ENCODE measurements around the gene WDR5. TPM values are rescaled to one million over a fixed set of nuclear protein-coding genes. Genes with fewer than 3 reads are reported as not detected.
"Not testable (repeated sequence)": the region's sequence is repeated elsewhere in the genome, so short reads cannot be mapped to it uniquely, and the experiment has no call there.

Gene WDR5
- total RNA-seq, 1 experiment from 2014 or later, result 76.4 TPM

GRCh38 chr9:134103391-134103998 lies 32.4 kb upstream of the WDR5 start:
- Histone ChIP-seq H3K27me3 (replicated peaks; ENCODE audit: insufficient read depth, low read depth, low read length, poor library complexity) (peaks cover 11% of the 10 kb centered on the region), H3K9me3 (ENCODE audit: low read depth, low read length, poor library complexity, severe bottlenecking) (no peaks in the 10 kb centered on the region), H3K4me1 (ENCODE audit: insufficient read depth, low read length, poor library complexity, severe bottlenecking) (no peaks in the 10 kb centered on the region), H3K36me3 (ENCODE audit: insufficient read depth, low read length, poor library complexity, severe bottlenecking) (no peaks in the 10 kb centered on the region), H3K4me3 (ENCODE audit: low read depth, low read length, poor library complexity, severe bottlenecking) (no peak overlapping the region), H3K27ac (ENCODE audit: low read depth, low read length, poor library complexity, severe bottlenecking) (no peak overlapping the region)
- BruUV-seq (replicated peaks), result no TSS peak
- POLR2A ChIA-PET (ENCODE audit: low non-redundant PET), result no interaction called here
- DNase-seq (ENCODE audit: low spot score), result no peak
- CTCF ChIA-PET, result no interaction called here
- intact Hi-C loops (cut with micrococcal nuclease; ENCODE audit: unreplicated experiment), result no loop called here
- TF ChIP-seq CTCF (conservative IDR thresholded peaks at IDR 0.05; ENCODE audit: low read depth, low read length), result no peak
- no peak for TF ChIP-seq EZH2 (IDR thresholded peaks at IDR 0.05; ENCODE audit: borderline replicate concordance, low read depth, low read length, poor library complexity, severe bottlenecking)

GRCh38 chr9:134111064-134111463 lies 24.8 kb upstream of the WDR5 start:
- ChIA-PET POLR2A (ENCODE audit: low non-redundant PET) (no interaction called here), CTCF (no interaction called here)
- no TSS peak for BruUV-seq (replicated peaks)
- TF ChIP-seq EZH2 (IDR thresholded peaks at IDR 0.05; ENCODE audit: borderline replicate concordance, low read depth, low read length, poor library complexity, severe bottlenecking), result no peak
- no peak for TF ChIP-seq CTCF (conservative IDR thresholded peaks at IDR 0.05; ENCODE audit: low read depth, low read length)
- H3K36me3 ChIP-seq (ENCODE audit: insufficient read depth, low read length, poor library complexity, severe bottlenecking), result no peaks in the 10 kb centered on the region
- no peak for DNase-seq (ENCODE audit: low spot score)
- H3K4me3 ChIP-seq (ENCODE audit: low read depth, low read length, poor library complexity, severe bottlenecking), result no peak overlapping the region
- no peaks in the 10 kb centered on the region for H3K4me1 ChIP-seq (ENCODE audit: insufficient read depth, low read length, poor library complexity, severe bottlenecking)
- no peak overlapping the region for H3K27ac ChIP-seq (ENCODE audit: low read depth, low read length, poor library complexity, severe bottlenecking)
- no peaks in the 10 kb centered on the region for H3K9me3 ChIP-seq (ENCODE audit: low read depth, low read length, poor library complexity, severe bottlenecking)
- intact Hi-C loops (cut with micrococcal nuclease; ENCODE audit: unreplicated experiment), result no loop called here
- no peaks in the 10 kb centered on the region for H3K27me3 ChIP-seq (replicated peaks; ENCODE audit: insufficient read depth, low read depth, low read length, poor library complexity)

GRCh38 chr9:134112561-134112960 lies 23.3 kb upstream of the WDR5 start:
- no peak for DNase-seq (ENCODE audit: low spot score)
- no peak for TF ChIP-seq CTCF (conservative IDR thresholded peaks at IDR 0.05; ENCODE audit: low read depth, low read length)
- TF ChIP-seq EZH2 (IDR thresholded peaks at IDR 0.05; ENCODE audit: borderline replicate concordance, low read depth, low read length, poor library complexity, severe bottlenecking), result no peak
- H3K4me1 ChIP-seq (ENCODE audit: insufficient read depth, low read length, poor library complexity, severe bottlenecking), result no peaks in the 10 kb centered on the region
- no peak overlapping the region for H3K4me3 ChIP-seq (ENCODE audit: low read depth, low read length, poor library complexity, severe bottlenecking)
- intact Hi-C loops (cut with micrococcal nuclease; ENCODE audit: unreplicated experiment), result no loop called here
- BruUV-seq (replicated peaks), result no TSS peak
- H3K27me3 ChIP-seq (replicated peaks; ENCODE audit: insufficient read depth, low read depth, low read length, poor library complexity), result no peaks in the 10 kb centered on the region
- no peak overlapping the region for H3K27ac ChIP-seq (ENCODE audit: low read depth, low read length, poor library complexity, severe bottlenecking)
- CTCF ChIA-PET, result interaction anchor here (0.6 kb wide), 1 partner anchor 46 kb away, joined by 4 read pairs; no protein-coding TSS in a partner anchor
- H3K36me3 ChIP-seq (ENCODE audit: insufficient read depth, low read length, poor library complexity, severe bottlenecking), result no peaks in the 10 kb centered on the region
- POLR2A ChIA-PET (ENCODE audit: low non-redundant PET), result no interaction called here
- no peaks in the 10 kb centered on the region for H3K9me3 ChIP-seq (ENCODE audit: low read depth, low read length, poor library complexity, severe bottlenecking)

- H3K27me3 ChIP-seq (replicated peaks; ENCODE audit: insufficient read depth, low read depth, low read length, poor library complexity); H3K9me3 ChIP-seq (ENCODE audit: low read depth, low read length, poor library complexity, severe bottlenecking); H3K4me3 ChIP-seq (ENCODE audit: low read depth, low read length, poor library complexity, severe bottlenecking); intact Hi-C loops (cut with micrococcal nuclease; ENCODE audit: unreplicated experiment); H3K36me3 ChIP-seq (ENCODE audit: insufficient read depth, low read length, poor library complexity, severe bottlenecking); H3K4me1 ChIP-seq (ENCODE audit: insufficient read depth, low read length, poor library complexity, severe bottlenecking); H3K27ac ChIP-seq (ENCODE audit: low read depth, low read length, poor library complexity, severe bottlenecking); BruUV-seq (replicated peaks); CTCF ChIA-PET; POLR2A ChIA-PET (ENCODE audit: low non-redundant PET); DNase-seq (ENCODE audit: low spot score): not testable (repeated sequence)
Measured at GRCh38 chr9:134118972-134119371, 16.9 kb upstream of the WDR5 start.

Data from A673 (cell line).